Prostate gland (tissue), 2 donors: ENCODE results near the gene WNT16. TPM values are rescaled to one million over a fixed set of nuclear protein-coding genes. Genes with fewer than 3 reads are reported as not detected.

ENCODE experiments used
- DNase-seq: peaks from one replicate; pipeline ENCODE4 v3.0.0-alpha.2; 2019; ENCODE audit warnings: low spot score
- H3K27ac ChIP-seq, 2 donors: fragments of 200-600 bp; sonication (generic); 2 replicates each; pipeline ENCODE4 v1.5.1; 2017 to 2019
- H3K27me3 ChIP-seq: fragments of 200-600 bp; sonication (generic); replicated peaks from 2 replicates; pipeline ENCODE4 v1.5.1; 2019; ENCODE audit not compliant: insufficient read depth
- H3K36me3 ChIP-seq, 2 donors: fragments of 200-600 bp; sonication (generic); 1 replicate in 1 of 2; 2 replicates in 1 of 2; pipeline versions ENCODE4 v1.5.1 to v1.8.1; 2017 to 2019
- H3K4me1 ChIP-seq: fragments of 200-600 bp; sonication (generic); replicated peaks from 2 replicates; pipeline ENCODE4 v1.5.1; 2019
- H3K4me3 ChIP-seq, 2 donors: fragments of 200-600 bp; sonication (generic); 2 replicates each; pipeline ENCODE4 v1.5.1; 2017 to 2019
- H3K9me3 ChIP-seq: fragments of 200-600 bp; sonication (generic); 2 replicates; pipeline ENCODE4 v1.5.1; 2017
- POLR2A ChIP-seq: fragments of 450-650 bp; IDR thresholded peaks from one replicate; pipeline ENCODE4 v1.6.1; 2016; ENCODE audit warnings: antibody characterized with exemption, mild to moderate bottlenecking
- POLR2AphosphoS5 ChIP-seq: sonication (generic); formaldehyde crosslinking; IDR thresholded peaks from one replicate; pipeline ENCODE4 v1.6.1; 2017; ENCODE audit warnings: antibody characterized with exemption
- WGBS: methylation state at CpG from one replicate; pipeline ENCODE4 v1.1.5; 2018; 5-methylcytosine and 5-hydroxymethylcytosine counted together
- intact Hi-C: fragments of 100-400 bp; cut with DNase I; formaldehyde crosslinking; loops from one replicate; pipeline ENCODE4 v1.14.2; 2022
- total RNA-seq, 2 donors: library from RNA; depleted of rRNA; stranded (reverse); fragments of >200 nt; gene quantifications; one replicate each; pipeline ENCODE4 v1.1.0, GENCODE V29; 2016
- TF ChIP-seq, protein P1 (sequence below), 4 experiments: fragments of 200-600 bp in 2 of 4; fragments of 450-650 bp in 2 of 4; sonication (generic) in 2 of 4; IDR thresholded peaks; 1 replicate in 3 of 4; 2 replicates in 1 of 4; pipeline ENCODE4 v1.5.1; 2016 to 2019; ENCODE audit warnings: antibody characterized with exemption in 4 of 4, mild to moderate bottlenecking in 2 of 4, moderate library complexity in 2 of 4

Gene WNT16
- total RNA-seq, 2 donors from 2014 or later: 0.23 to 1.1 TPM

- WGBS: 100% methylated on average over 1 of the region's 1 CpG
- Histone ChIP-seq H3K4me3 (no peak overlapping the region), H3K36me3 (no peaks in the 10 kb centered on the region), H3K4me1 (no peaks in the 10 kb centered on the region), H3K27ac (no peak overlapping the region), H3K9me3 (no peaks in the 10 kb centered on the region), H3K27me3 (no peaks in the 10 kb centered on the region)
- DNase-seq: no peak
- TF ChIP-seq POLR2A (no peak), POLR2AphosphoS5 (no peak)
- TF ChIP-seq, protein P1, sequence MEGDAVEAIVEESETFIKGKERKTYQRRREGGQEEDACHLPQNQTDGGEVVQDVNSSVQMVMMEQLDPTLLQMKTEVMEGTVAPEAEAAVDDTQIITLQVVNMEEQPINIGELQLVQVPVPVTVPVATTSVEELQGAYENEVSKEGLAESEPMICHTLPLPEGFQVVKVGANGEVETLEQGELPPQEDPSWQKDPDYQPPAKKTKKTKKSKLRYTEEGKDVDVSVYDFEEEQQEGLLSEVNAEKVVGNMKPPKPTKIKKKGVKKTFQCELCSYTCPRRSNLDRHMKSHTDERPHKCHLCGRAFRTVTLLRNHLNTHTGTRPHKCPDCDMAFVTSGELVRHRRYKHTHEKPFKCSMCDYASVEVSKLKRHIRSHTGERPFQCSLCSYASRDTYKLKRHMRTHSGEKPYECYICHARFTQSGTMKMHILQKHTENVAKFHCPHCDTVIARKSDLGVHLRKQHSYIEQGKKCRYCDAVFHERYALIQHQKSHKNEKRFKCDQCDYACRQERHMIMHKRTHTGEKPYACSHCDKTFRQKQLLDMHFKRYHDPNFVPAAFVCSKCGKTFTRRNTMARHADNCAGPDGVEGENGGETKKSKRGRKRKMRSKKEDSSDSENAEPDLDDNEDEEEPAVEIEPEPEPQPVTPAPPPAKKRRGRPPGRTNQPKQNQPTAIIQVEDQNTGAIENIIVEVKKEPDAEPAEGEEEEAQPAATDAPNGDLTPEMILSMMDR (IDR thresholded peaks at IDR 0.05): no peak
- intact Hi-C loops: no loop called here
Observed at GRCh38 chr7:121344497-121344896, 15.7 kb downstream of the WNT16 start.

DNA sequence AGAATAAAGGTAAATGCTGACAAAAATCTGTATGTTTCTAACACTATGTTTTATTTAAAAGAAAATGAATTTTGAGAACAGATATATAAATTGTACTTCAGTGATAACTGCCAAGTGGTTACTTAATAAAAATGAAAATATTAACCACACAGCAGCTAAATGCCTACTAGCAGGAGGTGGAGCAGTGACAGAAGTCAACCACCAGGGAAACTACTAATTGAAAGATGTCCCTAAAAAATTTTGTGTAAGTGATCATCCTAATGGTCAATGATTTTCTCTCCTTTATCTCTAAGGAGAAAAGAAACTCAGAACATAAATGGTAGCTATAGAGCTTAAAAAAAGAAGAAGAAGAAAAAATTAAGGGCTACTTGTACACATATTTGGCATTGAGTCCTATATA lies 22.9 kb downstream of the WNT16 start:
- Histone ChIP-seq H3K4me3 (no peak overlapping the region), H3K36me3 (no peaks in the 10 kb centered on the region), H3K9me3 (no peaks in the 10 kb centered on the region), H3K4me1 (no peaks in the 10 kb centered on the region), H3K27me3 (no peaks in the 10 kb centered on the region), H3K27ac (no peak overlapping the region)
- no peak for TF ChIP-seq POLR2AphosphoS5
- no peak for TF ChIP-seq POLR2A
- TF ChIP-seq, protein P1 (IDR thresholded peaks at IDR 0.05): no peak
- intact Hi-C loops: no loop called here
- no peak for DNase-seq

DNA sequence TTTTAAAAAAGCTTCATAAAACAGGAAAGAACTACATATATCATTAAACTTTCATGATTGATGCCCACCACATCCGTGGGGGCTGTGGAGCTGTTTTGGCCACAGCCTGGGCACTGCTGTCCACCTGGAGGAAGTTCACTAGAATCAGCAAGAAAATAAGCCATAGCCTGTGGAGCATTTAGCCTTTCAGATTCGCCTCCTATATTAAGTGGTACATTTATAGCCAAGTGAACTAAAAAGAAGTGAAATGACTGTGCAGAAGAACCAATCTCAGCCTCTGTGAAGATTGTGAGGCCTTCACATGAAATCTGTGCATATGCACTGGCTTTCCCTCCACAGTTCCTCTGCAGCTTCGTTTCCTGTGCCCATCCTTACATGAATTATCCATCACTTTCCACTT lies 23.5 kb downstream of the WNT16 start:
- Histone ChIP-seq H3K9me3 (no peaks in the 10 kb centered on the region), H3K27ac (no peak overlapping the region), H3K4me1 (no peaks in the 10 kb centered on the region), H3K27me3 (no peaks in the 10 kb centered on the region), H3K4me3 (no peak overlapping the region), H3K36me3 (no peaks in the 10 kb centered on the region)
- intact Hi-C loops: no loop called here
- 73% methylated on average over 3 of the region's 3 CpGs for WGBS
- no peak for DNase-seq
- TF ChIP-seq POLR2AphosphoS5 (no peak), POLR2A (no peak)
- TF ChIP-seq, protein P1 (IDR thresholded peaks at IDR 0.05): no peak

DNA sequence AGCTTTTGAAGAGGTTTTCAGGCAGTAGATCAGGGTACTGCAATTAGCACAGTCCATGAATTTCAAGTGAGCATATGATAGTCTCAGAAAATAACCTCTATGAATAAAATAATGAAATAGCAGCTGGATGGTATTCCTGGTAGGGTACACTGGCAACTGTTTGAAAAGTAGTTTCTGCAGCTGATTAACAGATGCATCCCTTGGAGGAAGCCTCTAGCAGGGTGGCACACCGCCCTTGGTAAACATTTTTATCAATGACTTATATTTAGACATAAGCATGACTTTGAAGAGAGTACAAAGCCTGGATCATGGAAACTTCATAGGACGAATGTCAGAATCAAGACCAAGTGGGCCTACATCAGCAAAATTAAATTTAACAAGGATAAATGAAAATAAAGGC lies 26.8 kb downstream of the WNT16 start:
- no peak for TF ChIP-seq POLR2A
- TF ChIP-seq, protein P1 (IDR thresholded peaks at IDR 0.05): no peak
- TF ChIP-seq POLR2AphosphoS5: no peak
- 94% methylated on average over 2 of the region's 2 CpGs for WGBS

DNA sequence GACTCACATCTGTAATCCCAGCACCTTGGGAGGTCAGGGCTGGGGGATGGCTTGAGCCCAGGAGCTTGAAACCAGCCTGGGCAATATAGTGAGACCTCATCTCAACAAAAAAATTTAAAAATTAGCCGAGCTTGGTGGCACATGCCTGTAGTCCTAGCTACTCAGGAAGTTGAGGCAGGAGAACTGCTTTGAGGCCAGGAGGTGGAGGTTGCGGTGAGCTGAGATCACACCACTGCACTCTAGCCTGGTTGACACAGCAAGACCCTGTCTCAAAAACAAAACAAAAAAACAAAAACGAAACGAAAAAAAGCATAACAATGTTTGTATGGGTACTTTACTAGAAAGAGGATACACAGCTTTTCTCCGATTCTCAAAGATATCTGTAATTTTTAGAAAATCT lies 31.8 kb downstream of the WNT16 start:
- Histone ChIP-seq H3K27ac (no peak overlapping the region), H3K4me3 (no peak overlapping the region), H3K36me3 (no peaks in the 10 kb centered on the region), H3K4me1 (no peaks in the 10 kb centered on the region), H3K9me3 (no peaks in the 10 kb centered on the region), H3K27me3 (no peaks in the 10 kb centered on the region)
- TF ChIP-seq POLR2AphosphoS5: no peak
- 90% methylated on average over 5 of the region's 5 CpGs for WGBS
- intact Hi-C loops: loop anchor here (10.0 kb wide), 1 partner anchor 634 kb away; no protein-coding TSS in a partner anchor
- DNase-seq: no peak

More for the DNA sequence above, 26.8 kb downstream of the WNT16 start:
- Histone ChIP-seq H3K27ac (no peak overlapping the region), H3K36me3 (no peaks in the 10 kb centered on the region), H3K4me1 (no peaks in the 10 kb centered on the region), H3K4me3 (no peak overlapping the region), H3K9me3 (no peaks in the 10 kb centered on the region), H3K27me3 (no peaks in the 10 kb centered on the region)
- intact Hi-C loops: no loop called here
- no peak for DNase-seq
